ENCODE results near the gene THG1L.

DNA sequence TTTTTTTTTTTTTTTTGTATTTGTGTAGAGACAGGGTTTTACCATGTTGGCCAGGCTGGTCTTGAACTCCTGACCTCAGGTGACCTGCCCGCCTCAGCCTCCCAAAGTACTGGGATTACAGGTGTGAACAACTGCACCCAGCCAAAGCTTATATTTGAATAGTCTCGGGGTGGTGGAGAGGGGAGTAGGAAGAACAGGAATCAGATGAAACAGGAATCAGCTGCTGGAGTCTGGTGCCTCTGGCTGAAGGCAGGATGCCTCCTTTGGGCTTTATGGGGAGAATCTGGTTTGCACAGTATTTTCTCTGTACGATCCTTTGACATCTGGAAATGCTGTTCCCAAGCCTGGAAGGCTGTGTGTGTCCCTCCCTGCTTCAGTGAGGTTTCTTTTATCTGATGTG lies 49.0 kb upstream of the THG1L start:
- TF ChIP-seq YY1 (IDR thresholded peaks at IDR 0.05; ENCODE audit: insufficient read depth, insufficient read length) (no peak), ZNF274 (IDR thresholded peaks at IDR 0.05; ENCODE audit: low read depth, low read length) (no peak), SUZ12 (IDR thresholded peaks at IDR 0.05; ENCODE audit: extremely low read depth, insufficient read depth, insufficient read length) (no peak)

All from NT2/D1 (cell line).